Lung (tissue), 12 donors: Measurements from ENCODE around the gene SCYGR2. TPM values are rescaled to one million over a fixed set of nuclear protein-coding genes. Genes with fewer than 3 reads are reported as not detected.

Source experiments
- ATAC-seq: fragments of 200-7000 bp; cut with Tn5 transposase; one replicate; pipeline ENCODE4 v1.9.1; 2020; ENCODE audit warnings: moderate number of reproducible peaks; ENCODE audit not compliant: insufficient read depth, low FRiP score
- DNase-seq, 3 donors: peaks; one replicate each; pipeline ENCODE4 v3.0.0-alpha.2; 2013 to 2017
- H3K27ac ChIP-seq, 2 donors: one replicate each; pipeline ENCODE4 v1.5.1; 2013; ENCODE audit warnings: mild to moderate bottlenecking in 2 of 2, moderate library complexity in 2 of 2, control low read depth in 1 of 2, inconsistent platforms in 1 of 2, low read depth in 1 of 2, low read length in 1 of 2
- H3K27me3 ChIP-seq, 3 donors: one replicate each; pipeline ENCODE4 v1.5.1; 2013; ENCODE audit warnings: low read length in 2 of 3; ENCODE audit not compliant: control insufficient read depth in 3 of 3, insufficient read depth in 3 of 3
- H3K36me3 ChIP-seq, 4 donors: one replicate each; pipeline ENCODE4 v1.5.1; 2013; ENCODE audit warnings: low read length in 4 of 4, mild to moderate bottlenecking in 1 of 4, moderate library complexity in 1 of 4; ENCODE audit not compliant: control insufficient read depth in 4 of 4, insufficient read depth in 4 of 4
- H3K4me1 ChIP-seq, 5 donors: one replicate each; pipeline ENCODE4 v1.5.1; 2013; ENCODE audit warnings: low read length in 5 of 5, mild to moderate bottlenecking in 2 of 5, moderate library complexity in 1 of 5; ENCODE audit not compliant: control insufficient read depth in 5 of 5, insufficient read depth in 5 of 5
- H3K4me3 ChIP-seq: one replicate; pipeline ENCODE4 v1.5.1; 2013; ENCODE audit warnings: mild to moderate bottlenecking, control low read depth, moderate library complexity
- H3K9ac ChIP-seq, 2 donors: one replicate each; pipeline ENCODE4 v1.5.1; 2013; ENCODE audit warnings: low read length in 2 of 2, control low read depth in 1 of 2; ENCODE audit not compliant: insufficient read depth in 1 of 2
- H3K9me3 ChIP-seq, 4 donors: one replicate each; pipeline ENCODE4 v1.5.1; 2013; ENCODE audit warnings: low read length in 3 of 4, mild to moderate bottlenecking in 1 of 4, moderate library complexity in 1 of 4; ENCODE audit not compliant: control insufficient read depth in 4 of 4, insufficient read depth in 3 of 4
- CTCF ChIP-seq: IDR thresholded peaks from 2 replicates; pipeline ENCODE4 v1.5.1; 2012; ENCODE audit warnings: mild to moderate bottlenecking; ENCODE audit errors: control extremely low read depth, extremely low read depth
- WGBS, 2 donors: extraction: QIAGEN DNeasy Blood & Tissue Kit; methylation state at CpG; one replicate each; pipeline ENCODE4 v1.1.7; 2013; 5-methylcytosine and 5-hydroxymethylcytosine counted together
- polyA plus RNA-seq, 2 donors: library from polyadenylated mRNA; stranded (reverse); fragments of 200-250 nt; gene quantifications; one replicate each; pipeline ENCODE4 v1.2.1, GENCODE V29; 2013
- total RNA-seq, 2 donors: library from RNA; depleted of rRNA in 1 of 2; stranded (reverse); fragments of >200 nt in 1 of 2; gene quantifications; one replicate each; pipeline ENCODE4 v1.2.1, GENCODE V29; 2014 to 2021
- donor health status: control.
- donor health status: control.
- donor health status: Bipolar disorder and iron deficiency.
- donor health status: healthy.
- donor health status: DM: yes; HTN: yes; CAD: no.

Gene SCYGR2
- total and polyA plus RNA-seq, 4 donors: not detected

DNA sequence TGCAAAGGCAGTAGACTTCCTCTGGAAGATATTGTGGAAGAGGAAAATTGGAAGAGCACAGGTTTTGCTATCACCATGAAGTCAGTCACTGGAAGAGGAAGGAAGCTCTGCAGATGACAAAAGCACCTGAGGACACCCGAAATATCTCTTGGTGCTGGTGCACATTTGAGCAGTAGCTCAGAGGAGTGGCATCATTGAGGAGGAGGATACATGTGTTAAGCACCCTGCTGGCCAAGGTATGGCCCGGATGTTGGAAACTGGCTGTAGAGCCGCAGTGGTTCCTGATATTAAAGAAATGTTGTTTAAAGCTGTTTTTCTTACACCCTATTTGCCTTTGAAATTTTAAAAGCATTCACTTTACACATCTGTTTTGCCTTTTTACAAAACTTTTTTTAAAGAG is 32.7 kb upstream of the SCYGR2 start:
- Histone ChIP-seq H3K4me3 (no peak overlapping the region), H3K9me3 (no peaks in the 10 kb centered on the region), H3K27ac (no peak overlapping the region), H3K27me3 (no peaks in the 10 kb centered on the region), H3K4me1 (no peaks in the 10 kb centered on the region), H3K36me3 (peaks cover 0 to 2% (median 0%) of the 10 kb centered on the region in 4 donors), H3K9ac (no peak overlapping the region)
- ATAC-seq: no peak
- TF ChIP-seq CTCF: no peak
- no peak for DNase-seq
- WGBS, 2 donors: 64 to 75% methylated on average over 3 of the region's 3 CpGs

DNA sequence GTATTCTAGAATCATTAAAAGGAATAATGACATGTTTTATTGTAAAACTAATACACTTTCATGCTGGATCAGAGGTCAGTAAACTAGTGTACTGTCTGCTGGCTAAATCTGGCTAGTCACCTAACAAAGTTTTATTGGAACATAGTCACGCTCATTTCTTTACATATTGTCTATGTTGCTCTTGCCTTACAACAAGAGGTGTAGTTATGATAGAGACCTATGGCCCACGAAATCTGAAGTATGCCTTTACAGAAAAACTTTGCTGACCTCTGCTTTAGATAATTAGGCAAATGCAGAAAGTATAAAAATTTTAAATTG is 29.9 kb upstream of the SCYGR2 start:
- Histone ChIP-seq H3K27ac (no peak overlapping the region), H3K36me3 (peaks cover 0 to 2% (median 0%) of the 10 kb centered on the region in 4 donors), H3K9me3 (no peaks in the 10 kb centered on the region), H3K27me3 (no peaks in the 10 kb centered on the region), H3K4me1 (no peaks in the 10 kb centered on the region), H3K9ac (no peak overlapping the region), H3K4me3 (no peak overlapping the region)
- no peak for TF ChIP-seq CTCF
- ATAC-seq (no peak), DNase-seq (no peak)
- 87 to 94% methylated on average over 2 of the region's 2 CpGs for WGBS, 2 donors

DNA sequence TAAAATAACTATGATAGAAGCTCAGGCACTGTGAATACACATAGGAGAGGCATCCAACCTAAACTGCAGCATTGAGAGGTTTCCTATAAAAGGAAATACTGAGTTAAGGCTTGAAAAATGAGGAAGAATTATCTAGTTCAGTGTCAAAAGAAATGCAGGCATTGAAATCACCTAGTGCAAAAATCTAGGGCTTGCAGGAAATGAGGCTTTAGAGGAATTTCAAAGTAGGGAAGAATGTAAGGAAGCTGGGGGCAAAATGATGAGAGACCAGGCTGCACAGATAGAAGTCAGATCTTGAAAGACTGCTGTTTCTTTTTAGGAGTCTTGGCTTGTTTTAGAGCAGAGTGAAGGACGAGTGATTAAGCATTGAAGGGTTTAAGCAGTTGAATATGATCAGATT is 28.1 kb upstream of the SCYGR2 start:
- ATAC-seq (no peak), DNase-seq (no peak)
- no peak overlapping the region for H3K4me3 ChIP-seq
- WGBS, 2 donors: 57 to 66% methylated on average over 1 of the region's 1 CpG
- peaks cover 0 to 2% (median 0%) of the 10 kb centered on the region in 4 donors for H3K36me3 ChIP-seq
- H3K27me3 ChIP-seq: no peaks in the 10 kb centered on the region
- no peak overlapping the region for H3K9ac ChIP-seq
- no peak overlapping the region for H3K27ac ChIP-seq
- TF ChIP-seq CTCF: no peak
- H3K9me3 ChIP-seq: no peaks in the 10 kb centered on the region
- H3K4me1 ChIP-seq: no peaks in the 10 kb centered on the region

DNA sequence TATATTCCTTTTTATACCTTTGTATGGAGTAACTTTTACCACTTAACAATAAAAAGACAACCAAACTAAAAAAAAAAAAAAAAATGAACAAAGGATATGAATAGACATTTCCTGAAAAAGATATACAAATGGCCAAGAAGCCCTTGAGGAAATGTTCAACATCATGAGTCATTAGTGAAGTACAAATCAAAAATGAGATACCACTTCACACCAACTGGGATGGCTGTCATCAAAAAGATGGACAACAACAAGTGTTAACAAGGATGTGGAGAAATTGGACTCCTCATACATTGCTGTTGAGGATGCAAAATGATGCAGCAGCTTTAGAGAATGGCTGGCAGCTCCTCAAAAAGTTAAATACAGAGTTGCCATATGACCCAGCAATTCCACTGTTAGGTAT is 22.6 kb upstream of the SCYGR2 start:
- ATAC-seq (no peak), DNase-seq (no peak)
- no peaks in the 10 kb centered on the region for H3K4me1 ChIP-seq
- TF ChIP-seq CTCF: no peak
- H3K36me3 ChIP-seq: no peaks in the 10 kb centered on the region
- H3K4me3 ChIP-seq: no peak overlapping the region
- no peaks in the 10 kb centered on the region for H3K9me3 ChIP-seq
- H3K9ac ChIP-seq: no peak overlapping the region
- H3K27ac ChIP-seq: no peak overlapping the region
- no peaks in the 10 kb centered on the region for H3K27me3 ChIP-seq
